ENCODE measurements around the gene CCDC171.
A peak's percentile ranks its signal among the peaks of the same experiment; 100 is the strongest.
"Not testable (repeated sequence)": the region's sequence is repeated elsewhere in the genome, so short reads cannot be mapped to it uniquely, and the experiment has no call there.

The CCDC171 gene

DNA sequence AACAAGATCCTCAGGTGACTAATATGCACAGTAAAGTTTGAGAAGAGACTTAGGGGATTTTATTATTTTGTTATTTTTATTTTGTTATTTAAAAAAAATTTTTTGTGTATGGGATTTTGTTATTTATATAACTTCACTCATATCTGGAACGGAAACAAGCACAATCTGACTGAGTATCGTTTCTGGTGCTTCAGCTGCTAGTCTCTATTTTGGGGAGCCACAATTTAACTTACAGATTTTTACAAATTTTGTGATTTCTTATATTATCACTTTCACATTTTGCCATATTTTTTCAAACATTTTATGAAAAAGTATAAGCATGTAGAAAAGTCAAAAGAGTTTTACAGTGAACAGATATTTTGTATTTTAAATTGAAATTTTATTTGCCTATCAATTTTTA is 208.7 kb downstream of the CCDC171 start:
- DNase-seq (ENCODE audit: low read depth, low spot score), result no peak

DNA sequence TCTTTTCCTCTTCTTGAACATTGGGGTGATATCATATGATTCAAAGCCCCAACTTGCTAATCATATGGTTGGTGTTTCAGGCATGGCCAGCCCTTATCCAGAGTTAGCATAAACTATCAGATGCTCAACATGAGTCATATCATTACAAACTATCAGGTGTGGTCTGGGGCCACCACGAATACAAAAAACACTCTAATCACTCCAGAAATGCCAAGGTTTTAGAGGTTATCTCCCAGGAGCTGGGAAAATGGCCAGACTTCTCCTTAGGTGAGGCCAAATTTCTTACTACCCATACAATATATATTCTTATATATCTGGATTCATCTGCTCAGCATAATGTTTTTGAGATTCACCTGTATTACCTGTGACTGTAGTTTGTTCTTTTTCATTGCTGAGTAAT is 210.5 kb downstream of the CCDC171 start:
- DNase-seq (ENCODE audit: low read depth, low spot score), result no peak

DNA sequence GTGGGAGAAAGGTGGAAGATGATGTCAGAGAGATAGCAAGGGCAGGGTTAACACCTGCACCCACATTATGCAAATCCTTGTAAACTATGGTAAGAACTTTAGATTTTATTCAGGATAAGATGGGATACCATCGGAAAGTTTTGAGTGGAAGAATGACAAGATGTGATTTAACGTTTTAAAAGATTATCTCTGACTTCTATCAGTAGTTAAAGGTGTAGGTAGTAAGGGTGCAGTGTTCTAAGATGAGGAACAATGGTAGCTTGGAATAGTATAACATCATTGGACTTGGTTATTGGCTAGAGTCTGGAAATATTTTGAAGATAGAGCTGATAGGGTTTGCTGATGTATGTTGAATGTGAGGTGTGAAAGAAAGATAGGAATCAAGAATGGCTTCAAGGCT is 211.3 kb downstream of the CCDC171 start:
- no peak for DNase-seq (ENCODE audit: low read depth, low spot score)

DNA sequence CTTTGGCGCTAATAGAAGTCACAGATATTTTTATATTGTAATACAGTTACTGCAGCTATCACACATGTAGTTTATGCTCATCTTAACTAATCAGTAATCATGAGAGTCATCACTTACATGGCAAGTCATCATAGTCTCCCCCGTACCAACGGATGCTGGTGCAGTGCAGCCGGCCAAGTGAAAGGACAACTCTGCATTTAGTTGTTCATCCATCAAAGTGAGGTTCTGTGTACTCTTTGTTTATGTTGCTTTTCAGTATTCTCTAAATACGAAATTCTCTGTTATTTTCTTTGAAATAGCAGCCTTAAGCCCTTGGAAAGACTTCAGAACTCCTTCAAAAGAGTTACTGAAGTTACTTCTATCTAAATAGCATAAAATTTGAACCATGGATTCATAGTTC is 216.7 kb downstream of the CCDC171 start:
- DNase-seq (ENCODE audit: low read depth, low spot score), result no peak

DNA sequence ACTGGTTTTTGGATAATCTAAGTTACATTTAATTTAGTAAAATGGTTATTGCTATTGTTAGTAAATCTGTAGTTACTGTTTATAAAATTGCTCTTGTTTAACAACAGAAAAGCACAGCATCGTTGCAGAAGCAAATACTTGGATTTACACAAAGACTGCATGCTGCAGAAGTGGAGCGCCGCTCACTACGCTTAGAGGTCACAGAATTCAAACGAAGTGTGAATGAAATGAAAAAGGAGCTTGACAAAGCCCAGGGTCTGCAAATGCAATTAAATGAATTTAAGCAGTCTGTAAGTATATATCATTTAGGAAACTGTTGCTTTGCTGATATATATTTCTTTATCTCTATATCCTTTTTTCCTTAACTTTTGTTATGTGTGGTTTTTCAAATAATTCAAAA is 226.0 kb downstream of the CCDC171 start:
- no peak for DNase-seq (ENCODE audit: low read depth, low spot score)

DNA sequence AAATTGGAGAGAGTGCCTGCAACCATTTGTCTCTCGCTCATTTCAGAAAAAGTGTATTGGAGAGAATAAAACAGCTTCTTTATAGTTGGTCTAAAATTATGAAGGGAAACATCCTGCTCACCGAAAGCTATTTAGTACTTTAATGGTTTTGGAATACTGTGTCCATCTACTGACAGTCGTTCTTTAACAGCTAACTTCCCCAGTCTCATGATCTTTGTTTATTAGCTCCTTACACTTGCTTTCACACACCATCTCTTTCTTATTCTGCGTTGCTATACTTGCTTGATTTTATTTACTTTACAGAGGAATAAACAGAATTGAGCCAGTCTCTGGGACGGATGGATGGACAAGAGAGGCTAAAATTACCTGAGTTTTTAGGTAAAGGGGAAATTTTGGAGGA is 229.3 kb downstream of the CCDC171 start:
- DNase-seq (ENCODE audit: low read depth, low spot score), result no peak

DNA sequence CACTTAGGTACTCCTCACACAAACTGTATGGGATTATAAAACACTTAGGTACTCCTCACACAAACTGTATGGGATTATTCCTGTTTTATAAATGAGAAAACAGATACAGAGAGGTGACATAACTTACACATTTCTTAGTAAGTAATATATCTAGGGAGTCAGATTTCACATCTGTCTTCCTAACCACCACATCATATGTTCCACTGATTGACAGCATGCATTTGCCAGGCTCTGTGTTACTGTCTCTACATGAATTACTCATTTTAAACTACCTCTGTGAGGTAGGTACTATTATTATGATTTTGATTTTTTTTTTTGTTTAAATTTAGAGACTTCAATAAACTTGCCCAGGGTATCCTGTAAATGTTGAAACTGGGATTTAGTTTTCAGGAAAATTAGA is 232.7 kb downstream of the CCDC171 start:
- no peak for DNase-seq (ENCODE audit: low read depth, low spot score)

DNA sequence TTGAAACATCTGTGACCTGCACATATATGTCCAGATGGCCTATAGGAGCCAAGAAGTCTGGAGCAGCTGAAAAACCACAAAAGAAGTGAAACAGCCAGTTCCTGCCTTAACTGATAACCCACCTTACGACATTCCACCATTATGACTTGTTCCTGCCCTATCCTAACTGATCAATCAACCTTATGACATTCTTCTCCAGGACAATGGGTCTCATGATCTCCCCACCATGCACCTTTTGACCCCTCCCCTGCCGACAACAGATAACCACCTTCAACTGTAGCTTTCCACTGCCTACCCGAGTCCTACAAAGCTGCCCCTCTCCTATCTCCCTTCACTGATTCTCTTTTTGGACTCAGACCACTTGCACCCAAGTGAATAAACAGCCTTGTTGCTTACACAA is 233.8 kb downstream of the CCDC171 start:
- no peak for DNase-seq (ENCODE audit: low read depth, low spot score)

DNA sequence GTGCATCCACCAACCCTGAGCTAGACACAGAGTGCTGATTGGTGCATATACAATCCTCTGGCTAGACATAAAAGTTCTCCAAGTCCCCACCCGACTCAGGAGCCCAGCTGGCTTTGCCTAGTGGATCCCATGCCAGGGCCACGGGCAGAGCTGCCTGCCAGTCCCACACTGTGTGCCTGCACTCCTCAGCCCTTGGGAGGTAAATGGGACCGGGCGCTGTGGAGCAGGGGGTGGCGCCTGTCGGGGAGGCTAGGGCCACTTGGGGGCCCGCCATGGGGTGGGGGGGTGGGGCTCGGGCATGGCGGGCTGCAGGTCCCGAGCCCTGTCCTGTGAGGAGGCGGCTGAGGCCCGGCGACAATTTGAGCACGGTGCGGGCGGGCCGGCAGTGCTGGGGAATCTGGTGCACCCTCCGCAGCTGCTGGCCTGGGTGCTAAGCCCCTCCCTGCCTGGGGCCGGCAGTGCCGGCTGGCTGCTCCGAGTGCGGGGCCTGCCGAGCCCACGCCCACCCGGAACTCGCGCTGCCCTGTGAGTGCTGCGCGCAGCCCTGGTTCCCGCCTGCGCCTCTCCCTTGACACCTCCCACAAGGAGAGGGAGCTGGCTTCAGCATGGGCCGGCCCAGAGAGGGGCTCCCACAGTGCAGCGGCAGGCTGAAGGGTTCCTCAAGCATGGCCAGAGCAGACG is 257.5 kb downstream of the CCDC171 start:
- not testable (repeated sequence) for DNase-seq (ENCODE audit: low read depth, low spot score)

DNA sequence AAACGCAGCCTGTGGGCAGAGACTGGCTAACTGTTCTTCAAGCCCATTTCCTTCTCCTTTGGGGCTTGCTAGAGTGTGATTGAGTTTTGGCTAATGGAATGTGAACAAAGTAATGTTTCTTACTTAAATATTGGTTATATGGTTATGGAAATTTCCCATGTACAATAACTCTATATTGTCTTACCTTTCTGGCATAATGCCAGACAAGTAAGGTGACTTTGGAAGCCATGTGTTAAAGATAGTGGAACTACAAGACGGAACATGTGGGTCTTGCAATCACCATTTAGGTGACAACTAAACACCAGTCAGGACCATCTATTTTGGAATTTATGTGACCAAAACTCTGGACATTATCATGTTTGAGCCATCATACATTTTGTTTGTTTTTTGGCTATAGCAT is 260.2 kb downstream of the CCDC171 start:
- DNase-seq (ENCODE audit: low read depth, low spot score), result no peak

DNA sequence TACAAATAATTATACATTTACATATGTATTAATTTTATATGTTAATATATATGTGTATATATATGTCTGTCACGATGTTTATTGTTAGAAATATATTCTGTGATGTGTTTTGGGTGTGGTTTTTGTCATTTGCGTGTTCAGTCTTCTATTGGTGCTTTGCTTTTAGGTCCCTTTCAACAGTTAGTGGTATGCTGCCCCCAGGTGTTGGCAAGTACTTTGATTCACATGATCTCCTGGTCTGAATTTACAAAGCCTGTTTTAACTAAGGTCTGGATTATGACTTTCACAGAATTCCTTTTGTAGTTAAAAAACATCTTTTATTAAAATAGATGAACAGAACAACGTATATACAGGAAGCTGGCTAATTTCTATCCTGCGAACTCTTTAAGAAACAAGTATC is 271.5 kb downstream of the CCDC171 start:
- DNase-seq (ENCODE audit: low read depth, low spot score), result no peak

DNA sequence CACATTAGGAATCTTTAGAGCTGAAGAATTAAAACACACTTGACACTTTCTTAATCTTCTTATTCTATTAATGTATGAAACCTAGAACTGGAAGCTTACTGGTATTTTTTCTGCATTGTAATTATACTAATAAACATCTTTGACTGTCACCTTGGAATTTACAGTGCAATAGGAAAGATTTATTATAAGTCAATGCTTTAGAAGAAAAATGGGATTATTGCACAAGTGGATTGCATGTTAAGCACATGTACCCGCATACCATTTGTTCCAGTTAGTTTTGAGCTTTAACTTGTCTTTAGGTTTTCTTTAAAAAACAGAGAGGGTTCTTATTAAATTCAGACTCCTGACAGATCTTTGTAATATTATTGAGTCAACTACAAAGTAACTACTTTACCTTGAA is 278.5 kb downstream of the CCDC171 start:
- no peak for DNase-seq (ENCODE audit: low read depth, low spot score)

DNA sequence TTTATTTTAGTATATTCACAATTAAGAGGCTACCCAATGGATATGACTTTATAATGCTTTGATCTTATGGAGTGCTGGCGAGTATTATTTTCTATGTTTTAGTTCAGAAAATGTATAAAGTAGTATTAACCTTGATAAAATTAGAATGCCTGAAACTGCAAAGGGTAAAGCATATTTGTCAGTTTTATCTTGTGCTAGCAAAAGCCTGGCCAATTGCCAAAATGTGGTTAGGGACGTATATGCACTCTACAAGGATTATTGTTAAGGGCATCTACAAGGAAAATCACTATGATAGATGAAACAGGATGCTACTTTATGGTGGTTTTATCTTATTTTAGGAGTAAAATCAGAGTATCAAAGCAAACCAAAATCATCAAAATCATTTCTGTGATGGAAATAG is 281.7 kb downstream of the CCDC171 start:
- no peak for DNase-seq (ENCODE audit: low read depth, low spot score)

DNA sequence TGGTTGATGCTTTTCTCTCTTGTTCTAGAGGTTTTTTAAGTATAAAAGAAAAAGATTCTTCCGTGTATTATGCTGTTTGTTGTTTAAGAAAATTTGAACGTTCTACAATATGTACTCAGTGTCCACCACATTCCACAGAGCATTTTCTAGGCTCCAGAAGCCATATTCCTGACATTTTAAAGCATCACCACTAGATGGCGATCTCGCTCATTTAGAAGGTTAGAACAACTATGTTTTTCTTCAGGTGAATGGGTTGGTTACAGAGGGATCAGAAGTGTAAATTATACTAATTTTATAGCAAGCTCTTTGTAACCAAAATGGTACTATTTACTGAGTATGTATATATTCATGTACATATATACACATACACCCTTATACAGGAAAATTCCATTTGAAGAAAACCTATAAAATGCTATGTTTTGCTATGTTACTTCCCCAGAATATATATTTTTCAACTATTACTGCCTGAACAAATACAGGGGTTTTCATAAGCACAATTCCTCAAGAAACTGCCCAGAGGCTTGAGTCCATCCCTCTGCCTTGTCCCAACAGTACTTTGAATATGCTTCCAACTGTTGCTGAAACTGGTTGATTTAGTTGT is 284.3 kb downstream of the CCDC171 start:
- DNase-seq (ENCODE audit: low read depth, low spot score), result peak; percentile 5

DNA sequence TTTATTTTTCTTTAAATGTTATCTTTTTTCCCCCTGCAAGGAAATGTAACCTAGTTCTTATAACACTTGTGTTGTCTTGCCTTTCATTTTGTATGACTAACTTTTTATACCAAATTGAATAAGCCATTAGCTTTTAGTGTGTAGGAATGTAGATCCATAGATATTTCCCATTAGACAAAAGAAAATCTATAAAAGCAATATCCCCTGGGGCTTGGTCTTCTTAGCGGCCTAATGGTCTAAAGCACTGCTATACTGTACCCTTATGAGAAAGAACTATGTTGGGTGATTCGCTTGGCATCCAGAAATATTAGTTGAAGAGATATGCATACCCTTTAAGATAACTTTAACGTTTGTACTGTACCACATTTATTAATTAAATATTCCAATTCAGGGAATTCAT is 289.2 kb downstream of the CCDC171 start:
- no peak for DNase-seq (ENCODE audit: low read depth, low spot score)

DNA sequence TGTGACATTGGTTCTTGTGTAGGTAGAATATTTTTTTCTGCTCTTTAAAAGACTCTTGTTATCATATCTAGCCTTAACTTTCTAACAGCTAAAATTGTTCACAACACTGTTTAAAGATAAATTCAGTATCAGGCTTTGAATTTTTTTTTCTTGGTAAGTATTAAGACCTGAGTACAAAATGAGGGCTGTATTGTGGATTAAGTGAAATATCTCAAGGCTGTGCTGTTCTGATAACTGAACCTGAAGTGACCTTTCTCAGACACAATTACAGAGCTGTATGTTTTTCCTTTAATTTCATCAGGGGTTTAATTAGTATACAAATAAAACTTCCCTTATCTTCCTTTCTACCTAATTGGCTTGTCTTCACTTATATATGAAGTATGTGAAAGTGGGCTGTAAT is 290.5 kb downstream of the CCDC171 start:
- DNase-seq (ENCODE audit: low read depth, low spot score), result no peak

DNA sequence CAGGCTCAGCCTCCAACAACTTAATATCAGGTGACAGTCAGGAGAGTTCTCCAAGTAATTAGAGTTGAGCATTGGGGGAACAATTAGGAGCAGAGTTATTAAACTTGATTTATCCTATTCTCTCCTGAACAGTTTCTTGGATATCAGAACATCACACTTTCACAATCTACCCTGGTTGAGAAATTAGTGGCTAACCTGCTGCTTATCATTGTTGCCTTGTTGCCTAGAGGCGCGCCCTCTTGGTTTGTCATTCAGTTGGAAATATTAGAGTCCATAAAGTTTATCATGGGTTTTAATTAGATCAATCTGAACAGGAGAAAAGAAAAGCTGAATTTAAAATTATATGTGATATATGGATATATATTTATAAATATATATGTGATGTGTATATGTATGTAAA is 291.1 kb downstream of the CCDC171 start:
- DNase-seq (ENCODE audit: low read depth, low spot score), result no peak

DNA sequence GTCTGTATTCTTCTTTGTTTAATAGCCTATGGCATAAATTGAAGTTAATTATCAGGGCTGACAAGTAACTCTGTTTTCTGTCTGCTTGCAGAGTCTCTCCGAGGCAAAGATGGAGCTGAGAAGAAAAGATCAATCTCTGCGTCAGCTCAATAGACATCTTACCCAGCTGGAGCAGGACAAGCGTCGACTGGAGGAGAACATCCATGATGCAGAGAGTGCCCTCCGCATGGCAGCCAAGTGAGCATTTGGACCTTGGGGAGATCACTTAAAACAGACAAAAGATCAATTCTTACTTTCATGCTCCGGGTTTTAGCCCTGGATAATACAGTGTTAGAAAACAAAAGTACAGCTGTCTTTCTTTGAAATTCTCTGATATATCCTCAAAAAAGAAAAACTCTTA is 293.8 kb downstream of the CCDC171 start:
- DNase-seq (ENCODE audit: low read depth, low spot score), result no peak

DNA sequence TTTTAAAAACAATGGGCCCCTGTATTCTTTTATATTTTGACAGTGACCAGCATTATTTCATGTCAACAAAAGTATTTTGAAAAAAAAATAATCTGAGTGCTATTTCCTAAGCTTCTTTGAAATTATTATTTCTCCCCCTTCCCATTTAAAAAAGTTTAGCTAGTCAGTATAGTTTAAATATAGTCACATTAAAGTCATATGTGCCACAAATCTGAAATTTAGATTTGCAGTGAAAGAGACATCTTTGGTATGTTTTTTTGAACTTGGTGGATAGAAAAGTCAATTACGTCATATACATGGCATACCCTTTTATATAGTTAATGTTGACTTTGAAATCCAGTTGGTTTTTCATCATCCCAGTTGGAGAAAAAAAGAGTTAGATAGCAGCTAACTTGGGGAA is 297.0 kb downstream of the CCDC171 start:
- DNase-seq (ENCODE audit: low read depth, low spot score), result no peak

DNA sequence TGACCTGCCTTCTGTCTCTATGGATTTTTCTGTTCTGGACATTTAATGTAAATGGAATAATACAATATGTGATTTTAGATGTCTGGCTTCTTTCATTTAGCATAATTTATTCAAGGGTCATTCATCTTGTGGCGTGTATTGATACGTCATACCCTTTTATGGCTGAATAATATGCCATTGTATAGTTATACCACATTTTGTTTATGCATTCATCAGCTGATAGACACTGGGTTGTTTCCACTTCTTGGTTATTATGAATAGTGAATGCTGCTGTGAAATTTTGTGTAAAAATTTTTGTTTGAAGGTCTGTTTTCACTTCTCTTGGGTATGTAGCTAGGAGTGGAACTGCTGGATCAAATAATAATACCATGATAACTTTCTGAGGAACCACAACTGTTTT is 298.9 kb downstream of the CCDC171 start:
- DNase-seq (ENCODE audit: low read depth, low spot score), result no peak

DNA sequence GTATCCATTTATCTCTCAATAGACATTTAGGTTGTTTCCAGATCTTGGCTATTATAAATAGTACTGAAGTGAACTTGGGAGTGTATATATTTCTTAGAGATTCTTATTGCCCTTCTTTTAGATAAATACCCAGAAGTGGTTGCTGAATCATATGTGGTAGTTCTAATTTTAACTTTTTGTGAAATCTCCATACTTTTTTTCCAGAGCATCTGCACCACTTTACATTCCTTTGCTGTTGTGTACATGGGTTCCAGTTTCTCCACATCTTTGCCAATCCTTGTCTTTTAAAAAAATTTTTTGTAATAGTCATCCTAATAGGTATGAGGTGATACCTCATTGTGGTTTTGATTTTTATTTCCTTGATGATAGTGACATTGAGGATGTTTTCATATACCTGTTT is 303.7 kb downstream of the CCDC171 start:
- no peak for DNase-seq (ENCODE audit: low read depth, low spot score)

DNA sequence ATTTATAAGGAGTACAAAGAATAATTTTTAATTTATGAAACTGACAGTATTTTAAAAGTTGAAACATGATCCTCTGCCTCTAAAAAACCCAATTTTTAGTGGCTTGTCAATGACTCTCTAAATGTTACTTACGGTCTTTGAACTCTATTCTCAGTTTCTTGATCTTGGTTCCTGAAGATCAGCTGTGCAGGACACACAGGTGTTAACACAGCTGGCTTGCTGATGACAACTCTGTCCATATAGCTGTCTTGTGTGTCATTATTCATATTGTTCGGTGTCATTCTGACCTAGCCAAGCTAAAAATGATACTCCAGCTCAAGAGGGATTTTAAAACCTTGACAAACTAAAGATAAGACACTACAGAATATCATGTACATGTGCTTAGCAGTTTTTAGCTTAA is 314.5 kb downstream of the CCDC171 start:
- no peak for DNase-seq (ENCODE audit: low read depth, low spot score)

DNA sequence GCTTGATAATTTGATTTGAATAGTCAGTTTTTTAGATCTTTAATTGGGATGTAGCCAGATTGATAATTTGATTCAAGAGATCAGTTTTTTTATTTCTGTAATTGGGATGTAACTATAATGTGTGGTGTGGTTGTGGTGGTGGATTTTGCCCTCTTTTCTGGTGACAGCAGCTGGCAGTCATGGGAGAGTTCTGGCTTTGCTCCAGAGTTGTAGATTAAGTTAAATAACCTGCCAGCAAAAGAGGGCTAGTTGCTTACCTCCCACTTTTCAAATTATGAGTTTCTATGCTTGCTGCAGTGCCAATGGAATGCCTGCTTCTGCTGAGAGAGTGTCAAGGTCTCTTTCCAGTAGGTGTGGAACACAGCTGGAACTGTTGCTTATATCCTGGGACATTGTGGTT is 315.1 kb downstream of the CCDC171 start:
- no peak for DNase-seq (ENCODE audit: low read depth, low spot score)
